Measurements from ENCODE around the gene NCK2. TPM values are rescaled to one million over a fixed set of nuclear protein-coding genes. Genes with fewer than 3 reads are reported as not detected.

NCK2 gene
- total and polyA plus RNA-seq, 7 donors: 36.4 to 59.9 (median 52.0) TPM

DNA sequence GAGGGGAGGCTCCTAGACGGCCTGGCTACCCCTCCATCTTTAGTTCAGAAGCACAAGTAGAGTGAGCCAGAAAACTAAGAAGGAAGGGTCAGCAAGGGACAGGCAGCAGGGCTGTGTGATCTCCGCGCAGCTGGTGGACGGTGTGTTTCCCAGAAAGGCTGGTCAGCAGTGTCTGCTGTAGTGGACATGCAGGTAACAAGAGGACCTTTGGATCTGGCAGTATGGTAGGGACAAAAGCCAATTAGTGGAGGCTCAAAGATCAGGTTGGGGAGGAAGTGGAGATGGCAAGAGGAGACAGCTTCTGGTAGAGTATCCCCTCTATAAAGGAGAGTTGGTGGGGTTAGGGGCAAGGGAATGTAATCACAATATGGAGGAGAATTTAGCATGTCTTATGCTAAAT lies 95.1 kb downstream of the NCK2 start:
- TF ChIP-seq, protein P1, sequence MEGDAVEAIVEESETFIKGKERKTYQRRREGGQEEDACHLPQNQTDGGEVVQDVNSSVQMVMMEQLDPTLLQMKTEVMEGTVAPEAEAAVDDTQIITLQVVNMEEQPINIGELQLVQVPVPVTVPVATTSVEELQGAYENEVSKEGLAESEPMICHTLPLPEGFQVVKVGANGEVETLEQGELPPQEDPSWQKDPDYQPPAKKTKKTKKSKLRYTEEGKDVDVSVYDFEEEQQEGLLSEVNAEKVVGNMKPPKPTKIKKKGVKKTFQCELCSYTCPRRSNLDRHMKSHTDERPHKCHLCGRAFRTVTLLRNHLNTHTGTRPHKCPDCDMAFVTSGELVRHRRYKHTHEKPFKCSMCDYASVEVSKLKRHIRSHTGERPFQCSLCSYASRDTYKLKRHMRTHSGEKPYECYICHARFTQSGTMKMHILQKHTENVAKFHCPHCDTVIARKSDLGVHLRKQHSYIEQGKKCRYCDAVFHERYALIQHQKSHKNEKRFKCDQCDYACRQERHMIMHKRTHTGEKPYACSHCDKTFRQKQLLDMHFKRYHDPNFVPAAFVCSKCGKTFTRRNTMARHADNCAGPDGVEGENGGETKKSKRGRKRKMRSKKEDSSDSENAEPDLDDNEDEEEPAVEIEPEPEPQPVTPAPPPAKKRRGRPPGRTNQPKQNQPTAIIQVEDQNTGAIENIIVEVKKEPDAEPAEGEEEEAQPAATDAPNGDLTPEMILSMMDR (IDR thresholded peaks at IDR 0.05): no peak
- TF ChIP-seq POLR2A (IDR thresholded peaks at IDR 0.05) (no peak), POLR2AphosphoS5 (IDR thresholded peaks at IDR 0.05) (no peak), EP300 (IDR thresholded peaks at IDR 0.05) (no peak)
- intact Hi-C loops (cut with DNase I): no loop called here
- H3K27me3 ChIP-seq: no peaks in the 10 kb centered on the region

DNA sequence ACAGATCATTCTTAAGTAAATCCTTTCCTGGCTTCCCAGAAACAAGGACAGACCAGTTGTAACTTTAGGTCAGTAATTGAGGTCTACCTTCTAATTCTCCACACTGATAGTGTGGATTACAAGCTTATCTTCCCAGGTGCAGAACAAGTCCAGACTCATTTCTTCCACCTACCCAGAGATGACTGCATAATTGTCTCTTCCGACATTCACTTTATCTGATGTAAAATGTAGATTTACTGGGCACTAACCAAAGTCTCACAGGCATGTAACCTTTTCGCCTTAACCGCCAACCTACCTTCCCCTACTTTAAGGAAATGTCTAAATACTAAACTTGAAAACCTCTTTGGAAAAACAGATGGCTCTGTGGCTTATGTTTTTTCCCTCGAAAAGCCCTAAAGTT lies 96.2 kb downstream of the NCK2 start:
- no peaks in the 10 kb centered on the region for H3K27me3 ChIP-seq
- TF ChIP-seq POLR2A (IDR thresholded peaks at IDR 0.05) (no peak), EP300 (IDR thresholded peaks at IDR 0.05) (no peak), POLR2AphosphoS5 (IDR thresholded peaks at IDR 0.05) (no peak)
- TF ChIP-seq, protein P1 (IDR thresholded peaks at IDR 0.05): no peak
- peaks cover 0 to 3% (median 0%) of the 10 kb centered on the region in 4 donors for H3K4me1 ChIP-seq
- H3K36me3 ChIP-seq: no peaks in the 10 kb centered on the region
- H3K4me3 ChIP-seq: no peak overlapping the region
- no peaks in the 10 kb centered on the region for H3K9me3 ChIP-seq
- H3K27ac ChIP-seq: no peak overlapping the region
- WGBS, 2 donors: 87 to 95% methylated on average over 4 of the region's 4 CpGs
- DNase-seq: no peak
- intact Hi-C loops (cut with DNase I): no loop called here

More for the DNA sequence above, 95.1 kb downstream of the NCK2 start:
- H3K27ac ChIP-seq: no peak overlapping the region
- H3K9me3 ChIP-seq: no peaks in the 10 kb centered on the region
- no peaks in the 10 kb centered on the region for H3K36me3 ChIP-seq
- no peak for DNase-seq
- 66 to 90% methylated on average over 4 of the region's 4 CpGs for WGBS, 2 donors
- H3K4me3 ChIP-seq: no peak overlapping the region
- peaks cover 0 to 3% (median 0%) of the 10 kb centered on the region in 4 donors for H3K4me1 ChIP-seq

DNA sequence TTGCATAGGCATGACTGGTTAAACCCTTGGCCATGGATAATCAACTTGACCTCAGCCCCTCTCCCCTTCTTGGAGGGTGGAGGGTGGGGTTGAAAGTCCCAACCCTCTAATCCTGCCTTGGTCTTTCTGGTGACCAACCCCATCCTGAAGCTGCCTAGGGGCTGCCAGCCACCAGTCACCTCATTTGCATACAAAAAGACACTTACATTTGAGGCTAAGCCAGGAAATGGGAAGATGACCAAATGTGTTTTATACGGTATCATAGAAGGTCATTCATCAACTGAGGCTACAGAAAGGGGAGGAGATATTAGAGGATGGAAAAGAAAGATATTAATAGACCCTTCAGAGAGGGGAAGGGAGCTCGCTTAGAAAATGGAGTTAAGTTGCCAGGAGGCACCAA lies 96.8 kb downstream of the NCK2 start:
- TF ChIP-seq EP300 (IDR thresholded peaks at IDR 0.05): no peak
- TF ChIP-seq, protein P1 (IDR thresholded peaks at IDR 0.05): no peak
- TF ChIP-seq POLR2AphosphoS5 (IDR thresholded peaks at IDR 0.05): no peak
- no peak for TF ChIP-seq POLR2A (IDR thresholded peaks at IDR 0.05)
- Histone ChIP-seq H3K9me3 (no peaks in the 10 kb centered on the region), H3K27me3 (no peaks in the 10 kb centered on the region), H3K27ac (no peak overlapping the region), H3K4me3 (no peak overlapping the region), H3K36me3 (no peaks in the 10 kb centered on the region), H3K4me1 (peaks cover 0 to 3% (median 0%) of the 10 kb centered on the region in 4 donors)
- intact Hi-C loops (cut with DNase I): no loop called here
- no peak for DNase-seq
- 85 to 87% methylated on average over 2 of the region's 2 CpGs for WGBS, 2 donors

DNA sequence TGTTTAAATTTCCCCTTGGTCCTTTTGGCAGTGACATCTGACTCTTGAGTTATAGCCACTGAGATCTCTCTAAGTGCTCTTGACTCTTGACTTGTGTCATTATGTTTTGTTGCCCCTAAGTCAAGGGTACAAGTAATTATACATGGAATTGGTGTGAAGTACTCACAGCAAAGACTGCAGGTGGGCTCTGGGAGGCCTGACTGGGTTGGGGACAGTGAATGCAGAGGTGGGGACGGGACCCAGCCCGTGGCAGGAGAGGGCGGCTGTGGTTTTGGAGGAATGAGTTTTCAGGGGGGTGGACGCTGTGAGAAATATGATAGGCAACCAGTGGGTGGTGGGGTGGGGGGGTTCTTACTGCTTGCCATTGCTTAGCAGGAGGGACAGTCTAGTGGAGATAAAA lies 97.8 kb downstream of the NCK2 start:
- intact Hi-C loops (cut with DNase I): no loop called here
- WGBS, 2 donors: 91% methylated on average over 4 of the region's 4 CpGs
- no peak overlapping the region for H3K4me3 ChIP-seq
- TF ChIP-seq, protein P1 (IDR thresholded peaks at IDR 0.05): no peak
- TF ChIP-seq EP300 (IDR thresholded peaks at IDR 0.05) (no peak), POLR2A (IDR thresholded peaks at IDR 0.05) (no peak), POLR2AphosphoS5 (IDR thresholded peaks at IDR 0.05) (no peak)
- no peaks in the 10 kb centered on the region for H3K36me3 ChIP-seq
- no peaks in the 10 kb centered on the region for H3K9me3 ChIP-seq
- no peaks in the 10 kb centered on the region for H3K27me3 ChIP-seq
- no peak for DNase-seq
- H3K27ac ChIP-seq: no peak overlapping the region
- peaks cover 0 to 3% (median 0%) of the 10 kb centered on the region in 4 donors for H3K4me1 ChIP-seq

Measured in sigmoid colon (tissue), 7 donors.